NAMALWA (cell line): Measurements from ENCODE around the gene ITGA6.

Experiments
- DNase-seq: peaks from one replicate; pipeline ENCODE4 v3.0.0-alpha.2; 2015; ENCODE audit warnings: low spot score

The ITGA6 gene

DNA sequence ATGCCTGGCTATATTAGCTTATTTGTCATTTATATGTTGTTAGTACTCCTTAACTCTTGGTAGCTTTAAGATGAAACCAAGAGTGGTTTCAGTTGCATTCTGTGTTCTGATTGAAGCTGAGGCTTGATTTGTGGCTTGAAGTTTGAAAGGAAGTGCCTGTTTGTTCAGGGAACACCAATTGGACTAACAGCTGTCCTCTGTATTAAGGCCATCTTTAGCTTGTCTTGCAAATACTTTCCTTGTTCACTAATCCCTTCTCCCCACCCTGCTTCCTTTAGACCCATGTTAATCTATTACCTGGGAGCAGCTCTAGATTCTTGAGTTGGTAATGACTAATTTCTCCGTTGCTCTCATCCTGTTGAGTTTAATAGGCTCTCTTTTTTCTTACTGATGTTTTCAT lies 13.4 kb downstream of the ITGA6 start:
- DNase-seq: no peak

DNA sequence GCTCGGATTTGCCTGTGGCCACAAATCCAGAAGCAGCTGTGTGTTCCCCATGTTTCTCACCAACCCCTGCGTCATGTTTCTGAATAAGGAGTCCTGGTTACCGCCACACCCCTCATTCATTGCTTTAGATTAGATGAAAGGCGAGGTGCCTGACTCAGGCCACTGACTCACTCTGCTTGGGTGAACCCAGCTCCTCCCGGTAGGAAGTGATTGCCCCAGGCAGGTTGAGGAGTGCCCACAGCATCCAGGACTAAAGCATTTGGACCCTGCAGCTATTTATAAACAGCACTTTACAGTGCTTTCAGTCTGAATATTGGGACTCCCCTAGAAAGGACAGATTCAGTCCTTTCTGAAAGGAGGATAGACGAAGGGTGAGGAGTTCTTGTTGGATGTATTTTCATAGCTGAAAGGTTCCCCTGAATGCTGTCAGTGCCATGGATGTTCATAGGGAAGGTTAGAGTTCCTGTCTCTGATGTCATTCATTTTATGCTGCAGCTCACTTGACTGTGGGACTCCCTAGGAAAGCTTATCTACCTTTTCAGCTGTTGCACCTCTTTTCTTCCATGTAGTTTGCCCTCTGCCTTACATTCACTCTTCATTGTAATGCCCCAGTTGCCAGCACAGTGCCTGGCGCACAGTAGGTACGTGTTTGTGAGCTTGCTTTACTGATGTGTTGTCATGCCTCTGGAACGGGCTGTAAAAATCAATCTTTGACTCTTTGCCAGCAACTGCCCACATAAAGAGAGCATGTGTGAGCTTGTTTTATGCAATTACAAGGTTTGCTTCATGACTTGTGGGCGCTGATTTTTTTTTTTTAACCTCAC lies 14.9 kb downstream of the ITGA6 start:
- DNase-seq: no peak

GRCh38 chr2:172445851-172446250 lies 18.5 kb downstream of the ITGA6 start:
- DNase-seq: no peak

- DNase-seq: no peak
Observed at GRCh38 chr2:172446474-172447063, 19.2 kb downstream of the ITGA6 start.

GRCh38 chr2:172447811-172448493 lies 20.6 kb downstream of the ITGA6 start:
- no peak for DNase-seq

DNA sequence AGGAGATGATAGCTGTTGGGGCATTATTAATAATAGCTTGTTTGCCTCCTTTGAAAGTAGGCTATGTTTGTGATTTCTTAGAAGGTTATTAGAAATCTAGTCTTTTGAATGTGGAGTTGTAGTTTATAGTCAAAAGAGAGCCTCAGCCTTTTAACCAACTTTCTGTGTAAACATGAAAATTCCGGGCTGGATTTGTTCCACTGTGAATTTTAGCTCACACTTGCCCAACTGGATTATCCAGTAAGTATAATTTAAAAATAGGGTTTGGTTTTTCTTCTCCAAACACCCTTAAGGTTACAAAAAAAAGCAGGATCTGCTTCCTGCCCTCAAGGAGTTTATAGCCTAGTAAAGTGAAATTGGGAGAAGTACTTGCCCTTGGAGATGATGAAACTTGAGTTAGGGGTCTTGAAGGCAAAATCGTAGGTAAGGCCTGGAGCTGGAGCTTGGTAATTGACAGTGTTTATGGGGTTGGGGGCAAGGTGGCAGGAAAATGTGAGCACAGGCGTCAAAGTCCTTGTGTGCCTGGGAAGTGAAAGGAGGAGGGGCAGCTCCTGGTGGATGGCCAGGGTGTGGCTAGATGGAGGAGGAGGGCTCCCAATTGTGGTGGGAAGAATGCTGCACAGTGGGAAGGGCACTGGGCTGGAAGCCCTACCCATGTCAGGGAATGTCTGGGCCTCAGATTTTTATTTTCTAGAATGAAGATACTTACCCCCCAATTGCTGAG lies 21.3 kb downstream of the ITGA6 start:
- no peak for DNase-seq

DNA sequence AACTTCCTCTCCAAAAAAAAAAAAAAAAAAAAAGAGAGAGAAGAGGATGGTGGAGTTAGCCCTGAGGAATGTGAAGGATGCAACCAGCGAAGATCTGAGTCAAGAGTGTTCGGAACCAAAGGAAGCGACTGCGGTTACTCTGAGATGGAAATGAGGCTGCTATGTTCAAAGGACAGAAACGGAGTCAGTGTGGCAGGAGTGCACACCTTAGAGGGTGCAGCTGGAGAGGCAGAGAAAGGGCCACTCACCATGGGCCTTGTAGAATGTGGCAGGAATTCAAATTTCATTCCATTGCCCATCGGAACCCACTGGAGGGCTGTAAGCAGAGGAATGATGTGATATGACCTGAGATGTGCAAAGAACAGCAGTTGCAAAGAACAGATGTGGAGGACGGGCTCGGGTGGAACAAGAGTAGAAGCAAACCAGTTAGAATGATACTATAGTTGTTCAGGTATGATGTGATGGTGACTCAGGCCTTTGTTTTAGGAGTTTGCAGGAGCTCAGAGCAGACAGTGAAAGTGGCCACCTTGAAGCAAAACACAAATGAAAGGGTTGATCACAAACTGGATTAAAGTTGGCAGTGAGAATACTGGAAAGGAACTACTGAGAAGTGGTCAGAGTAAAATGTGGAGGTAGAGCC lies 22.6 kb downstream of the ITGA6 start:
- DNase-seq: no peak

- DNase-seq: no peak
Observed at GRCh38 chr2:172451923-172452322, 24.5 kb downstream of the ITGA6 start.

DNA sequence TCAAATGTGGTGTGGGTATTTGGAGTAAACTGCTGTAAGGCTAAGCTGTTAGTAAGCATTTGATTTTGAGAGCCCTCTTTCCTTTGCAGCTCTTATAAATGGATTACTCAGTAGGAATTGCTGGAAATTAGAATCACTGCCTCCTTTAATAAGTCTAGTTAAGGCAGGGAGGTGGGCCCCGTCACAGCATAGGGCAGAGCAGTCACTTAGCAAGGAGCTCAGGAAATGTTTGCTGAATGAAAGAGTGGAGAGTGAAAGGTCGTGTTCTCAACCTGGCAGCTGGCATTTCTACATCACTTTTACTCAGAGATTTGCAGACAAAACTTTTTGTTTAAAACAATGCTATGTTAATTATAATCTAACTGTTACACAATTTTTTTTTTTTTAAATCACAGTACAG lies 25.5 kb downstream of the ITGA6 start:
- no peak for DNase-seq

DNA sequence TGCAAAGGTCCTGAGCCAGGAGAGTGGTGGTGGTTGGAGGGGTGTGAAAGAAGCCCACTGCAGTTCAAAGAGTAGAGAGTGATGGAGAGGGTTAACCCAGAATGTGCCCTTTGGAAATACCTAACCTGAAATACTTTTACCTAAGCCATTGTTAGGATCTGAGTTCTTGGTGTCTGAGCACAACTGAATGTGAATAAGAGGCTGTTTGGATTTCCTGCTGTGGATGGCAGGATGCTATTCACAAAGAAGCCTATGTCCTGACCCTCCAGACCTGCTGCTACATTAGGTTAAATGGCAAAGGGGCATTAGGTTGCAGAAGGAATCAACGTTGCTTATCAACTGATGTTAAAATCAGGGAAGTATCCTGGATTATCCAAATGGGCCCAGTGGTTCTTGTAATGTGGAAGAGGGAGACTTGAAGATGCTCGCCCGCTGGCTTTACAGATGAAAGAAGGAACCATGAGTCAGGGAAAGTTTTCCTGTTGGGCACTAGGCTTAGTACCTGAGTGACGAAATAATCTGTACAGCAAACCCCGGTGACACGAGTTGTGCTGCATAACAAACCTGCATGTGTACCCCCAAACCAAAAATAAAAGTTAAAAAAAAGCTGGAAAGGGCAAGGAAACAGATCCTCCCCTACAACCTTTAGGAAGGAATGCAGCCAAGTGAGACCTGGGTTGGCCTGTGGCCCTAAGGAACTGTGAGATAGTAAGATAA lies 27.2 kb downstream of the ITGA6 start:
- no peak for DNase-seq

DNA sequence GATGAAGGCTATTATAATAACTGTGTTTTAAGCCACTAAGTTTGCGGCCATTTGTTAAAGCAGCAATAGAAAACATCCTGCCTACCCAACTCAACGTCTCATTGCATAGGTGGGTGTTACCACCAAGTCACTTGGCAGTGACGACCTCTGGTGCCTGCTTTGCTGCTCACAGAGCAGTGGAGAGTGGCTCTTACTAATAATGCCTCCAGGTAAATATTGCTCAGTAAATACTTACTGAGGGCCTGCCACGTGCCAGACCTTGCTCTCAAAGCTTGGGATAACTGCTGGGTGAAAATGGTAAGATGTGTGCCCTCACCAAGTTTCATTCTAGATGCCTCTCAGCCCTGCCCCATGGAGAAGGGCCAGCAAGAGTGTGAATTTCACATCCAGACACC lies 27.7 kb downstream of the ITGA6 start:
- no peak for DNase-seq

DNA sequence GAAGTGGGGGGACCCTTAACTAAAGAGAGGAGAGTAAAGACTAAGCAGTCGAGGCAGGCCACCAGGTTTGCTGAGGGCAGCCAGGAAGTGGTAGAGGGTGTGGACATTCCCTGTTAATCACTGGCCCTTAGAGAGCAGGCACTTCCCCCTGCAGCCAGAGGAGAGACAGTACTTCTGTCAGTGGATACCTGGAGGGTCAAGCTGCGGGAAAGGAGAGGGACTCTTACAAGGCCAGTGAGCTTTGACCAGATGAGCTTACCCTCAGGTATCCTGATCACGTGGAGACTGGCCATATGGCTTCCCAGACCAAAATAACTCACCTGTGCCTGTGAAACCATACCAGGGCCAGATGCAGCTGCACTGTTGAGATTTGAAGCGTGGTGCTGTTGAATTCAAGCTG lies 28.6 kb downstream of the ITGA6 start:
- DNase-seq: no peak

GRCh38 chr2:172457536-172457935 lies 30.1 kb downstream of the ITGA6 start:
- no peak for DNase-seq

DNA sequence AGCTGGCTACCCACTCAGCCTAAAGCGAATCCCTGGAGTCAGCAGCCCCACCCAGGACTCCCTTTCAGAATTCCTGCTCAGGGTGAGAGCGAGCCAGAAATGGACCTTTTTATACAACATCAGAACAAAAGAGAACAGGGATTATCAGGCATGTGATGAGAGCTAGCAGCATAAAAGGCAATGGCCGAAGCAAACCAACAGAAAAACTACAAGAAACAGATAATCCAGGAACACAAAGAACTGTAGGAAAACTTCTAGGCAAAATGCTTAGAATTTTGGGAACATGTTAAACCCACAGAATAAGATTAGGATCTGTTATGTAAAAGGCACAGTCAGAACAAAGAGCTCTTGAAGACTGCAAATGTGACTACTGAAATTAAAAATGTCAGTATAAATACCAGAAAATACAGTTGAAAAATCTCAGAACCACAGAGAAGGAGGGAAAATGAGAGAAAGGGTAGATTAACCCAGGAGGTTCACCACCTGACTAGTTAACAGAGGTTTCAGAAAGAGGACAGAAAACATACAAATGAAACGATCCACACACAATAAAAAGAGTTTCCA lies 31.3 kb downstream of the ITGA6 start:
- DNase-seq: no peak

DNA sequence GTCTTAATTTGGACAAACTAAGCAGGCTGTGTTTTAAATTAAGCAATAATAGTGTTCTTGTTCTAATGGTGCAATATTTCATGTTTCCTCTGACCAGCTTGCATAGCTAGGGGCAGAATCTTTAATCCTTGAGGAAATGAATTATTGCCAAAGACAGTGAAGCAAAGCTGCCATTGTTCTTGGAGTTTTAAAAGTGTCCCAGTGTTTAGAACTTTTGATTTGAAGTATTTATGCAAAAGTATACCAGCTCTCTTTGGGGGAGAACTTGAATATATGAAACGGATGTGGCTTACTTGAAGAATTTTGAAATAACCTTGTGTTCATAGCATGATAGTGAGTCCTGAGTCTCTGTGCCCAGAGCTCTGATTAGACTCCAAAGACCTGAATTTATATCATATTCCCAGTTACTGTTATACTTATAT lies 33.4 kb downstream of the ITGA6 start:
- no peak for DNase-seq

DNA sequence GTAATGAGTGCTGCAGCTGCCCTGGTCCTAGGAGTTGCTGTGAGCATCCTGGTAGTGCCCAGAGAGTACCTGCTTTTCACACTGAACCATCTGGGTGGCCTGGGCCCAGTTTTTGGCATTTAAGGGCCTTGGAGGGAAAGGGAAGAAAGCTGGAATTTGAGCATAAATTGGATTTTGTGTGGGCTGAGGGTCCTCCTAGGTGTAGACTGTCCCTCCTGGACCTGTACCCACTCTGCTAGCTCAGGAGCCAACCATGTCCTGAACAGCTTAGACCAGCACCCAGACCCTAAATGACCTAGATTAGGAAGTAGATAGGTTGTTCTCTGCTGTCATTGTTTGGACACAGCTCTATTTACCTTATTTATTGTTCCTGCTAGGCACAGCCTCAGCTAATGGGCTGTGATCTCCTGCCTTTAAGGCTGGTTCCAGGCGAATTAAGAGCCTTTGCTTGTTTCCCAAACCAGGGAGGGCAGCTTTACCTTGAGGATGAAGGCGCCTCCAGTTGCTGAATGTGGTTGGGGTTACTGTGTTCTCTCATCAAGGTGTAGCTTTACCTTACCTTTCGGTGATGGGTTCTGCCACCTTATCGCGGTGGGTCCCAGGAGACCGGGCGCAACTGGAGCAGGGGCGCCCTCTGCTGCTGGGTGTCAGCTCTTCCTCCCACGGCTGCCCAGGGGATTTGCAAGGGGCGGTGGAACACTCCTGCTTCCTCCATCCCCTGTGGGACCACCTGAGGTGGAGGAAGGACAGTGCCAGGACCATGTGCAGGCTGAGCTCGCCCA lies 34.4 kb downstream of the ITGA6 start:
- DNase-seq: peak; percentile 72

DNA sequence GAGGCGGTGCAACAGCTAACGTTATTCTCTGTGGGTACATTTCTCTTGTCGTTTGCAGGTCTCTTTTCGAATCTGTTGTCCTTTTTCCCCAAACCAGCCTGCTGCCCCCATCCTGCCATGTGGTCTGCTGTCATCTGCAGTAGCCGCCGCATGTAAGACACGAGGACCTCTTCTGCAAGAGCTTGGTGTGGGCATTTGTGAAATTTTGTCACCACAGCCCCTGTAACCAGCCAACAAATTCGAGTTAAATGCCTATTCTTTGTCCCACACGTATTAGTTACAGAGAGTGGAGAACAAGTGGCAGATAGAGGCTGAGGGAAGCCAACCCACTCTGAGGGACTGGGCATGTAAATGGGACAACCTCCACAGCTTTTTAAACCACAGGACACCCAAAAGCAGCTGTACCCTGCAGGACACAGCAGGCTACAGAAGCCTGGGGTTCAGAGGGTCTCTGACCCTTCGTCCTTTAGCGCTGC lies 35.0 kb downstream of the ITGA6 start:
- DNase-seq: no peak

DNA sequence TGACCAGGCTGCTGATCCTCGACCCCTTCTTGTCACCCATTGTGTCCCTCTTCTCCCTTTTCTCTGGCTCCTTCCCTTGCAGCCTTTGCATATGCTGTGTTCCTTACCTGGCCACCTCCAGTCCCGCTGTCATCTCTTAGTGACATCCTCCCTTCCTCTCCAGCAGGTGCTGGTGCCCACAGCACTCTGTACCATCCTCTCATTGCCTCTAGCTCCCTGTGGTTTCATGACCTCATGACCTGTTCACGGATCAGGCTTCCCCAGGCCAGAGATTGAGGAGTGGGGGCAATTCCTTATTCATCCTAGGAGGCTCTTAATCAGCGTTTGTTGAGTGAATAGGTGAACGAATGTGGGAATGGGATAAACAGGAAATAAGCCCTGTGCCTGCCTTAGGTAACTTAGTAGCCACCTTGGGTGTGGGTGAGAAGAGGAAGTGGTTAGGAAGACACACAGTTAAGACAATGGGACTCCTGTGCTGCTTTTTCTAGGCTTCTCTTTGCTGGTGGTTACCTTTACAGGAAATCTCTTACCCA lies 35.5 kb downstream of the ITGA6 start:
- peak; percentile 17 for DNase-seq

DNA sequence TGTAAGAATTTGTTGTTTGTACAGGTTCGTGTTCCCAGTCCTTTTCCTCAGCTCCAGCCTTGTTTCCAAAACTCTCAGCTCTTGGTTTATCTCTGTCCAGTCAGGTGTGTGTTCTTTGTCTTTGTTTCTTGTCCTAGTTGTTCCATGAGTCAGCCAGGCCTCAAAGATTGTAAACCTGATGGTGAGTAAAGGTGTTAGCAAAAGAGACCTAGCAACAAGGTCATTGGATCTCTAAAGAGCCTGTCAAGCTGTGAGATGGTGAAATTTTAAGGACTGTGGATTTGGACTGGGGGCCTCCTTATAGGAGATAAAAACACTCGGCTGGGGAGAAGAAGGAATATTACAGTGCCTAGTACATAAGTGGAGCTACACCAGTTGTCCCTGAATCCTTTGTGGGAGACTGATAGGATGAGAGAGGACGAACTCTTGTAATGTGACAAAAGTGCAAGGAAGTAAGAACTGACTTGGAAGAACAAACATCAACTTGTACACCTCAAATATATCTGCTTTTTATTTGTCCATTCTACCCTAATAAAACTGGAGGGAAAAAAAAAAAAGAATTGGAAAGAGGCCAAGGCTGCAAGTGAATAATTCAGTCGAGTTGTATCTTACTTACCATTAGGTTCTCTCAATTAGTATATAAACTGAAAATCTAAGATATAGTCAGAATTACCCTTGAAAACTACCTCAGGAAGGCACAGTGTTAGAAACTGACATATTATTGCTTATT lies 37.2 kb downstream of the ITGA6 start:
- DNase-seq: no peak
